DOHH2 (cell line): ENCODE data around the gene P4HA1.

Source experiments
- CTCF ChIP-seq: fragments of 200-600 bp; sonication (generic); IDR thresholded peaks from one replicate; pipeline ENCODE4 v1.5.1; 2014; ENCODE audit warnings: antibody characterized with exemption, mild to moderate bottlenecking, low read depth, low read length; ENCODE audit not compliant: poor library complexity, severe bottlenecking
- EZH2phosphoT487 ChIP-seq: fragments of 200-600 bp; sonication (generic); IDR thresholded peaks from 2 replicates; pipeline ENCODE4 v1.6.1; 2017; ENCODE audit warnings: borderline replicate concordance, mild to moderate bottlenecking, antibody characterized with exemption, low read length, moderate library complexity, mixed read lengths

GRCh38 chr10:73061743-73062142 lies 34.9 kb downstream of the P4HA1 start:
- TF ChIP-seq CTCF (no peak), EZH2phosphoT487 (no peak)
